ENCODE data around the gene GSG1L.
"Not testable (repeated sequence)": the region's sequence is repeated elsewhere in the genome, so short reads cannot be mapped to it uniquely, and the experiment has no call there.

Gene GSG1L

GRCh38 chr16:27880287-27880686 is 183.2 kb downstream of the GSG1L start:
- DNase-seq = no peak

- no peak for DNase-seq
Measured at GRCh38 chr16:27879601-27880247, 183.8 kb downstream of the GSG1L start.

- DNase-seq = not testable (repeated sequence)
Measured at GRCh38 chr16:27872627-27873026, 190.9 kb downstream of the GSG1L start.

GRCh38 chr16:27870116-27870798 is 193.3 kb downstream of the GSG1L start:
- no peak for DNase-seq

- DNase-seq = no peak
Measured at GRCh38 chr16:27869411-27869810, 194.1 kb downstream of the GSG1L start.

GRCh38 chr16:27868180-27868579 is 195.3 kb downstream of the GSG1L start:
- no peak for DNase-seq

GRCh38 chr16:27867122-27868110 is 196.1 kb downstream of the GSG1L start:
- DNase-seq = peak; percentile 76 to 77

GRCh38 chr16:27863377-27863776 is 200.1 kb downstream of the GSG1L start:
- DNase-seq = no peak

GRCh38 chr16:27862953-27863352 is 200.6 kb downstream of the GSG1L start:
- no peak for DNase-seq

- no peak for DNase-seq
Measured at GRCh38 chr16:27860091-27860490, 203.4 kb downstream of the GSG1L start.

- no peak for DNase-seq
Measured at GRCh38 chr16:27859020-27859419, 204.5 kb downstream of the GSG1L start.

- DNase-seq = no peak
Measured at GRCh38 chr16:27853651-27854050, 209.9 kb downstream of the GSG1L start.

- DNase-seq = no peak
Measured at GRCh38 chr16:27853101-27853500, 210.4 kb downstream of the GSG1L start.

GRCh38 chr16:27852681-27853080 is 210.8 kb downstream of the GSG1L start:
- DNase-seq = no peak

GRCh38 chr16:27852116-27852515 is 211.4 kb downstream of the GSG1L start:
- no peak for DNase-seq

GRCh38 chr16:27851586-27851985 is 211.9 kb downstream of the GSG1L start:
- no peak for DNase-seq

- DNase-seq = no peak
Measured at GRCh38 chr16:27849621-27850020, 213.9 kb downstream of the GSG1L start.

GRCh38 chr16:27847030-27847550 is 216.4 kb downstream of the GSG1L start:
- no peak for DNase-seq

- no peak for DNase-seq
Measured at GRCh38 chr16:27844826-27845225, 218.7 kb downstream of the GSG1L start.

- no peak for DNase-seq
Measured at GRCh38 chr16:27843800-27844199, 219.7 kb downstream of the GSG1L start.

- no peak for DNase-seq
Measured at GRCh38 chr16:27841911-27842310, 221.6 kb downstream of the GSG1L start.

GRCh38 chr16:27841061-27841801 is 222.3 kb downstream of the GSG1L start:
- no peak for DNase-seq
